Stimulated activated CD8-positive, alpha-beta memory T cell treated with anti-CD3 and anti-CD28 coated beads, Interleukin-12 subunit alpha, Interleukin-12 subunit beta, amount 100 ng/mL, for 24 hours (primary cell): ENCODE results near the gene MDFI.

Source experiments
- DNase-seq: peaks from one replicate; pipeline ENCODE4 v3.0.0-alpha.2; 2020; ENCODE audit errors: extremely low read depth

MDFI gene, protein sequence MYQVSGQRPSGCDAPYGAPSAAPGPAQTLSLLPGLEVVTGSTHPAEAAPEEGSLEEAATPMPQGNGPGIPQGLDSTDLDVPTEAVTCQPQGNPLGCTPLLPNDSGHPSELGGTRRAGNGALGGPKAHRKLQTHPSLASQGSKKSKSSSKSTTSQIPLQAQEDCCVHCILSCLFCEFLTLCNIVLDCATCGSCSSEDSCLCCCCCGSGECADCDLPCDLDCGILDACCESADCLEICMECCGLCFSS

DNA sequence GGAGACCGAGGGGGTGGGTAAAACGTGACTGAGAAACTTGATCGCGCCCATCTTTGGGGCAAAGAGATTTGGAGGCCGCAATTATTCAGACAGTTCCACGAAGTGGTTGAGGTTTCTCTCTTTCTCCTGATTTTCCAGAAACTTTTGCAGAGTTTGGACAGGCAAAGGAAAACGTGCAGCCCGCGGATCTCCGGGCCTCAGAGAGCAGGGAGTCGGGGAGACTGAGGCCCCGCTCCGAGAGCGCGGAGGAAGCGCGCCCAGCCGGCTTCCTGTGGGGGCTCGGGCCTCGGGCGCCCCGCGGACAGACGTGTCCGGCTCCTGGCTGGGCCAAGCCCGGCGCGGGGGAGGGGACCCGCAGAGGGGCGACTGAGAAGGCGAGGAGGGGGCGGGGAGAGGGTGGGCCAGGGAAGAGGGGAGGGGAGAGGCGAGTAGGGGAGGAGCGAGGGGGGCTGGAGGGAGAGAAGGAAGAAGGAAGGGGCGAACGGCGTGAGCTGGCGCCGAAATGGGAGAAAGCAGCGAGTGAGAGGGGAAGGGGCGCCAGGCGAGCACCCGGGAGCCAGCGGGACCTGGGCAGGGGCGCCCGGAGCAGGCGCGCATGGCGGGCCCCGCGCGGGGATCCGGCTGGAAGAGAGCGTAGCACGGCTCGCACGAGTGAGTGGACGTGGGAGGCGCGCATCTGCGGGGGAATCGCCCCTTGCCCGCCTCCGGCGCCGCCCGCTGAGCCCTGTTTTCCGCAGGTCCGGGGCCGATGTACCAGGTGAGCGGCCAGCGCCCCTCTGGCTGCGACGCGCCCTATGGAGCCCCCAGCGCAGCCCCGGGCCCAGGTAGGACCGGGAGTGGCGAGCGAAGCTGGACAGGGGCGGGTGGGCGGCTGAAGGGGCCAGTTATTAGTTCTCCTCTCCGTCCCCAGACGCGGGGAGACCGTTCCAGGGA is at the start of gene MDFI:
TSS of gene MDFI (plus strand) at position 467 of the 933 bp plus-strand sequence. CDS start at position 749, 282 bp downstream.
- no peak for DNase-seq

DNA sequence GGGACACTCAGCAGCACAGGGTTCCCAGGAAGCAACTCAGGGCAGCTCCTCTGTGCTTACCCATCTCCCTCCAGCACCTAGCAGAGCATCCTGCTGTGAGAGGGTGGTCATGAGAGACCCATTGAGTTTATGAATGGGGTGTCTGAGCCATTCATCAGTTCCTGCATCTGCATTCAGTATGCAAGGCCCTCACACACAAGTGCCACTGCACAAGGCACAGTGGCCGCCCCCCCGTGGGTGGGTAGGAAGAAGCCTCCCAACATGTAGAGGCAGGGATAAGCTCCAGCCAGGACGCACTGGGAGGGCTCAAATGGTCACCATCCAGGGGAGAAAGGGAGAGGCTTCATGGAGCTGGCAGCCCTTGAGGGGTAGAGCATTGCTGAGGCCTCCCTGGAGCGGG is 49.0 kb upstream of the MDFI start:
- no peak for DNase-seq

DNA sequence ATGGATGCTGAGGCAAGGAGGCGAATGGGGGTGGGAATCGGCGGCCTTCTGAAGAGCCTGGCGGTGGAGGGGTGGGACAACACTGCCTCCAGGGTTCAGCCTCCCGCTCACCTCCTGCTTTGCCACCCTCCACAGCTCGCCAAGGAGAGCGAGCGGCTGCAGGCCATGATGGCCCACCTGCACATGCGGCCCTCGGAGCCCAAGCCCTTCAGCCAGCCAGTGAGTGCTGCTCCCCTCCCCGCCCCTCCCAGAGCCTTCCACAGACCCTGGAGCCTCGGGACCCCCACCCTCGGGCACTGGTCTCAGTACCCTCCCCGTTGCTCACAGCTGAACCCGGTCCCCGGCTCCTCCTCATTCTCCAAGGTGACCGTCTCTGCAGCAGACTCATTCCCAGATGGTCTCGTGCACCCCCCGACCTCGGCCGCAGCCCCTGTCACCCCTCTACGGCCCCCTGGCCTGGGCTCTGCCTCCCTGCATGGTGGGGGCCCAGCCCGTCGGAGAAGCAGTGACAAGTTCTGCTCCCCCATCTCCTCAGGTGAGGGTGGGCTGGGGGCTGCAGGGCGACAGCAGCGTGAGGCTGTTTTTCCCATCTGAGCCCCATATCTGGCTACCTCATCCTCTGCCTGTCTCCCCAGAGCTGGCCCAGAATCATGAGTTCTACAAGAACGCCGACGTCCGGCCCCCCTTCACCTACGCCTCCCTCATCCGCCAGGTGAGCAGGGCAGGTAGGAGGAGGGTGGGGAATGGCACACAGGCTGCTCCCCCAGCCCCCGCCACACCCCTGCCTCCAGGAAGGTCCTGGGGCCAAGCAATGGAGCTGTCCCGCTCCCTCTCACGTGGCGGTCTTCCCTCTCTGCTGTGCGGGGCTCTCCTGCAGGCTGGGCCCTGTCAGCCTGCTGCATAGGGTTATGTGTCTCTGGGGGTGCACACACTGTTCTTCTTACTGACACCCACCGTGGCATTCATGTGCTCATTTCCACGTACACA is 48.3 kb upstream of the MDFI start:
- no peak for DNase-seq

DNA sequence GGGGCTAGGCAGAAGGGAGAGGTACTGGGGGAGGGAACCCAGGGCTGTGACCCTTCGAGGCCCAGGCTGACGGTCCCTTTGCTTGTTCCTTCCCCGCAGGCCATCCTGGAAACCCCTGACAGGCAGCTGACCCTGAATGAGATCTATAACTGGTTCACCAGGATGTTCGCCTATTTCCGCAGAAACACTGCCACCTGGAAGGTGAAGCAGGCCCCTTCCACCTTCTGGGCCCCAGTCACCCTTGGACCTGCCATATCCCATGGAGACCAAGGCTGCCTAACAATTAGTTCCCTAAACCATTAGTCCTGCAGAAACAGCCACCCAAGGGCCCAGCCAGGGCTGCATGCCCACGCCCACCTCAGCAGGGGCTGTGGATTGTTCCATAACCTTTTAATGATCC is 47.1 kb upstream of the MDFI start:
- DNase-seq: no peak

DNA sequence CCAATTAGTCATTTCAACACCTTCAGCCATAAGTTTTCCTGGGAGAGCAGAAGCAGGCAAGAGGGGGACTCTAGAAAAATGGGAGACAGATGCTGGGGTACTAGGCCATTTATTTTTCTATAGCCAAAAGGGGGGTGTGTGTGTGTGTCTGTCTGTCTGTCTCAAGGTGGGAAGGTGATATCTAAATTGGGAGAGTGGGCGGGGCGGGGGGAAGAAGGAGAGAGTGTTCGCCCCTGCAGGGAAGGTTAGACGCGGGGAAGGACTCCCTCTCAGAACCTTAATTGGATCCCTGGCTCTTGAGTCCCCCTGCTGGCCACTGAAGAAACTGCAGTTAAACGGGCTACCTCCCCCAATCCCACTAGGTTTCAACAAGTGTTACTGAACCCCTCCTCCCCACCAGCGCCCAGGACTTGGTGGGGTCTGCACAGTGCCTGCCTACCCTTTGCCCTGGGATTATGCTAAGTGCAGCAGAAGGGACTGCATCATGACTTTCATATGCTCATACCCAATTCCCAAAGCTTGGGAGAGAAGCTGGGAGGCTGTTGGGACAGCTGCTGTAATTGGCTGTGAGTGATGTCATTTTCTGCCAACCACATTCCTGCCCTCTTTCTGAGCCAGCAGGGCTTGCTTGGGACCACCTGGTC is 46.3 kb upstream of the MDFI start:
- peak; percentile 47 for DNase-seq

DNA sequence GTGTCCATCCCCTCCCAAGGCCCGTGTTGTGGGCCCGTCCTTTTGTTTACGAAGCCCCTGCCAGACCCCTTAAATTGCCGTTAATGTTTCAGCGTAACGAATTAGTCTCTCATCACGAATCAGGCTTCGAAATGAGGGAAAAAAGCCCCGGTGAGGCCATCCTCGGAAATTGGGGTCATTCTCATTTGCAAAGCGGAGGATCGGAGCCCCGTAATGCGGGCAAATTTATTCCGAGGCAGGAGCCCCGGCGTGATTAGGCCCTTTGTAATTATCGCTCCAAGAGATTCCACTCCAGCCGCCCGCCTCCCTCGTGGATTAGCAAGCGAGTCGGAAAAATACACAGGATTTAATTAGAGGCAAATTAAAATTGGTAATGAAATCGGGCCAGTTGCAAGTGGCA is 44.9 kb upstream of the MDFI start:
- DNase-seq: no peak

DNA sequence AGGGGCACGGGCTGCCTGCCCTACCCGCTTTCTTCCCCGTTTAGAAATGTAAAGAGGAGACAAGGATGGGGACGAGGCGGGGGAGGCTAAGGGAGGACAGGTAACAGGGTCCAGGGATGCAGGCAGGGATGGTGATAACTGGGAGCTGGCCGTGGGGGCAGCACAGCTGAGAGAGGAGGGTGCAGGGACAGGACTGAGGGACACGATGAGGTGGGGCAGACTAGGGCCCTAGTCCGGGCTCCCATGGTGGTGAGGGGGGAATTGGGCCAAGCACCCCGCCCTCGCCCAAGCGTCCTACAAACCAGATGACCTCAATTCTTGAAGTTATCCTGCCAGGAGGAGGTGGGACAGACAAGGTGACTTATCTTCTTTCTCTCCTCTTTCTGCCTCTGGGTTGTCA is 44.4 kb upstream of the MDFI start:
- DNase-seq: no peak

DNA sequence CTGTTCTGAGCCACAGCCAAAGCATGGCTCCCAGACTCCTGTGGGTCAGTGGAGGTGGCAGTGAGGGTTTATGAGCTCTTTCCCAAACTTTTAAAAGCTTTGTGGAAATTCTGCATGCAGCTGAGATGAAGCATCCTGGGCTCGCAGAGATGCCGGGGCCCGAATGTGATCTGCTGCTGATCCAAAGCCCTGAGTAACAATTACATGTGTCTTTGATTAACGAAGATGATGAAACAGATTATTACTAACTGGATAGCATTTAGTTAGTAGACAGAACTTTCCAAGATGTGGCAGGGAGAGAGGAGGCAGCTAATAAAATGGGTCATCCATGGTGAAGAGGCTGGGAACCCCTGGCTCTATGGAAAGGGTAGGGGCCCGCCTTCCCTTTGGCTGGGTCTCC is 43.9 kb upstream of the MDFI start:
- DNase-seq: no peak

DNA sequence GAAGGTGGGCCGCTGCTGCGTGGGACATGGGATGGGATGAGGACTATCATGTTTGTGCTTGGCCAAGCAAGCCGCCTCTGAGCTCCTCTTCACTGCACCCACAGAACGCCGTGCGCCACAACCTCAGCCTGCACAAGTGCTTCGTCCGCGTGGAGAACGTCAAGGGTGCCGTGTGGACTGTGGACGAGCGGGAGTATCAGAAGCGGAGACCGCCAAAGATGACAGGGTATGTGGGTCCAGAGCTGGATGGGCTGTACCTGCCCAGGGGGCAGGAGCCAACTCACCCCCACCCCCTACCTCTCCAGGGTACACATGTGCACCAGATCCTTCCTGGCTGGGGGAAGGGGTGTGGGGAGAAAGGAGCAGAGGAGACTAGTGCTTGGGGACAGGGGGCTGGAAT is 43.5 kb upstream of the MDFI start:
- no peak for DNase-seq

DNA sequence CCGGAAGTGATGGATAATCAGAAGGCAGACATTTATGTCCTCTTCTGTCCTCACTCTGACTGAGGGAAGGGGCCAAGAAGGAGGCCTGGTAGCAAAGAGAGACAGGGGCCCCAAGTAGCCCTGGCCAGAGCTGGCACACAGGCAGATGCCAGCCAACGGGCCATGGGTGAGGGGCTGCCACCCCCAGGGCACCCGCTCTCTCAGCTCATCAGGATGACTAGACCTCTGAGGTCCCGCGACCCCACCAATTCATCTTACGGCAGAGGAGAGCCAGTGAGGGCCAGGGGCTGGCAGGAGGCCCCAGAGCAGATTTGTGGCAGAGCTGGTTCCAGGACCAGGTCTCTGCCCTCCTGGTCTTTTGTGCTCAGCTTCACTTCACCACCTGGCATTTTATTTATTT is 43.1 kb upstream of the MDFI start:
- DNase-seq: no peak

DNA sequence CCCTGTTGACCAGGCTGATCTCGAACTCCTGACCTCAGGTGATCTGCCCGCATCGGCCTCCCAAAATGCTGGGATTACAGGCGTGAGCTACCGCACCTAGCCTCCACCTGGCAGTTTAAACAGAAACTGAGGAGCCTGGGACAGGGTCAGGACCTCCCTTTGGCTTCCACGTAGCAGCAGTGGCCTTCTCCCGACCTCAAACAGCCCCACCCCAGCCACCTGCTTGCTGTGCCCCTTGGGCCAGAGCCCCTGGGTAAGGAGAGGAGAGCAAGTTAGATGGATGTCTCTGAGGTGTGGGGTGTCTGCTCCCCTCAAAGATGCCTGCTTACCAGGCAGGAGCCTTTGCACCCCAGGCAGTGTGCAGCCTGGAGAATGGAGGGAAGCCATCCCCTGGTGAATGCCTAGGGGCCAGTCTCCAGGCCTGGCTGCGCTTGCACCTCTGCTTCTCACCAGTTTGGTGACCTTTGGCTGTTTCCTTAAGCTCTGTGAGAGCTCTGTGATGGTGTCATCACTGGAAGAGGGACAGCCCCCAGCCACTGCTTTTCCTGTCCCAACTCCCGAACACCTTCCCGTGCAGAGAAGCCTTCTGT is 42.1 kb upstream of the MDFI start:
- DNase-seq: no peak

DNA sequence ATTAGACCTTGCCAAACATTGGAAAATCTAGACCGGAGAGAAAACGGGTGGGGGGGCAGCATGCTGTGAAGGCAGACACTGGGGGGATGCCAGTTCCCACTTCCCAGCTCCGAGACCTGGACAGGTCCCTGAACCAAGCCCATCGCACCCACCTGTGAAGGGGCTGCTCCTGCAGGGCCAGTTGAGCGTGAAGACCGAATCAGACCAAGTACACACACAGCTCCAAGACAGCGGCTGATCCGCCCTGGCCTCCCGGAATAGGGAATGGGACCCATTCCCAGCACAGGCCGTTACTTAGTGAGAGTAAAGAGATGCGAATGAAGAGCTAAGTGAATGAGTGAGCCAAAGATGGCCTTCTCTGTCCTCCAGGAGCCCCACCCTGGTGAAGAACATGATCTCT is 41.5 kb upstream of the MDFI start:
- DNase-seq: no peak

DNA sequence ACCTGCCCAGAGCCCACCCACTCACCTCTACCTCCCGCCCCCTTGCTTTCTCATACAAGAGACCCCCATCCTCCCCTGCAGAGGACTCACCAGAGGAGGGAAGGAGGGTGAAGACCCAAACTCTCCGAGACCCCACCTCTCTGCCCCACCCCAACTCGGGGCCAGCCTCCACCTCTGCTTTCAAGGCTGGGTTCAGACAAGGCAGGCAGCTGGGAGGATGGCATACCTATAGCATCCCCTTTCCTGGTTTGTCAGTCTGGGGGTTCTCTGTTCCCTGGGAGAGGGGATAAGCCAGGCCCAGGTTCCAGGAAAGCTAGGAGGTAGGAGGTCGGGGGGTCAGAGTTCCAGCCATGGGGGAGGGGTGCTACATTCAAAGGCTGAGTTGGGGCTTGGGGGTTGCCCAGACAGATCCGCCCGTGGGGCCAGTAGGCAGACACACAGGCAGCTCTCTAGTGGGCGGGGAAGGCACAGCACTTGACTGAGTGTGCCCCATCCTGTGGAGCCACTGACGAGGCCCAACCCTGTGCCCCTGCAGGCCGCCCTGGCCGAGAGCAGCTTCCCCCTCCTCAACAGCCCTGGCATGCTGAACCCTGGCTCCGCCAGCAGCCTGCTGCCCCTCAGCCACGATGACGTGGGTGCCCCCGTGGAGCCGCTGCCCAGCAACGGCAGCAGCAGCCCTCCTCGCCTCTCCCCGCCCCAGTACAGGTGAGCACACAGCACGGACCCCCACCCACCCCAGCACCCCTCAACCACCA is 40.8 kb upstream of the MDFI start:
- no peak for DNase-seq

DNA sequence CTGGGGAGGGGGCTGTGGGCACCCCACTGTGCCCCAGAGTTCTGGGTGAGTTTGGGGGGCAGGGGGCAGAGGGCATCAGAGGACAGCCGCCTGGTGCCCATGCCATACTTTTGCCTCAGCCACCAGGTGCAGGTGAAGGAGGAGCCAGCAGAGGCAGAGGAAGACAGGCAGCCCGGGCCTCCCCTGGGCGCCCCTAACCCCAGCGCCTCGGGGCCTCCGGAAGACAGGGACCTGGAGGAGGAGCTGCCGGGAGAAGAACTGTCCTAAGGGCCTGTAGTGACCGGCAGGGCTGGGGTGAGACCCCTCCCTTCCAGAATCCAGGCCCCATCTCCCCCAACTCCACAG is 39.6 kb upstream of the MDFI start:
- no peak for DNase-seq

DNA sequence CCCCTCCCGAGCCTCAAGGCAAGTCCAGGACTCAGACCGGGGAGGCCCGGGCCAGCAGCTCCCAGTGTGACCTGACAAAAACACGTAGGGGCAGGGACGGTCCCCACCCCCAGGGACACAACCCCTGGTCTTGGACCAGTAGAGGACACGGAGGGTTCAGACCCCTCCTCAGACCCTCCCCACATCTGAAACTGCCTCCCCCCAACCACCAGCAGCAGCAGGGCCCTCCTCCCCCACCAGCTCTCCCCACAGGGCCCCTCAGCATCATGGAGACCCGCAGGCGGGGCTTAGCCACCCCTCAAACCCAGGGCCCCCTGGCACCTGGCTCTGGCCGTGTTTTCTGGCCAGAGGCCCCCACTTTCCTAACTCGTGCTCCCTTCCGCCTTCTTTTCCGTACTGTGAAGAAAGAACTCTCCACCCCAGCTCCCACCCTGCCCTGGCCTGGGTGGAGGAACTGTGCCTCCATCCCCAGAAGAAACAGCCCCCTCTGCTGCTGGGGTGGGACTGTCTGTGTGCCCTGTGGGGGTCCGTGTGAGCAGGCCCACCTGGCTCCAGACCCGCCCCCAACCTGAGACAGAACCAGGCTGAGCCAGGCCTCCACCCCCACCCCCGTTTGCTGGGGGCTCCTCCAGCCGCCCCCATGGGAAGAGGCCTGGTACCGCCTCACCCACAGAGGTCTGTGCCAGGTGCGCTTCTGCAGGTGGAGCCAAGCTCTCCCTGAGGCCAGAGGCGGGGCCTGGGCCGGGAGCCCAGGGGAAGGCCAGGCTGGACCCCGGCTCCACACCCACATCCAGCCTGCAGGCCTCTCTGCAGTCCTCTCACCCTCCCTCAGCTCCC is 39.0 kb upstream of the MDFI start:
- no peak for DNase-seq

DNA sequence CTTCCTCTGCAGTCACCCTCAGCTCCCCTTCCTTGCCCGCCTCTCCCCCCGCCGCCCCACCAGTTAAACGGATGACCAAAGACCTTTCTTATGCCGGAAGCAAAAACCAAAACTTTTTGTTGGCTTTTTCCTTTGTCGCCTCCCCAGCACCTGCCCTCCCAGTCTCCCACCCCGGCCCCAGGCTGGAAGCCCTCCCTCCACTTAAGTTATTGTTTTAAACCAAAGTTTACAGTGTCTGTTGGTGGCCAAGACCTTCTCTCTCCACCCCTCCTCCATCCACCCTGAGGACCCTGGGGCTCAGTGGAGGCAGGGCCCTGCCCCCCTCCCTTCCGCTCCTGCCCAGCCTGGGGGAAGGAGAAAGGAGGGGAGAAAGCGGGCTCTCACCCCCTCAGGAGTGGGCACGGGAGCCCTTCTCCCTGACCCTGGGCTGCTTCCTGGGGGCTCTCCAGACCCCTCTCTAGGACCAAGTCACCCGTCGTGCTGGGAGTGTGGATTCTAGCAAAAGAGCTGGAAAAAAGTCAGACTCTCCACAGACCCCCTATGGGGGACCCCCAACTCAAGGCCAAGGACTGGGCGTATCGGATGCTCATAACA is 38.3 kb upstream of the MDFI start:
- no peak for DNase-seq

DNA sequence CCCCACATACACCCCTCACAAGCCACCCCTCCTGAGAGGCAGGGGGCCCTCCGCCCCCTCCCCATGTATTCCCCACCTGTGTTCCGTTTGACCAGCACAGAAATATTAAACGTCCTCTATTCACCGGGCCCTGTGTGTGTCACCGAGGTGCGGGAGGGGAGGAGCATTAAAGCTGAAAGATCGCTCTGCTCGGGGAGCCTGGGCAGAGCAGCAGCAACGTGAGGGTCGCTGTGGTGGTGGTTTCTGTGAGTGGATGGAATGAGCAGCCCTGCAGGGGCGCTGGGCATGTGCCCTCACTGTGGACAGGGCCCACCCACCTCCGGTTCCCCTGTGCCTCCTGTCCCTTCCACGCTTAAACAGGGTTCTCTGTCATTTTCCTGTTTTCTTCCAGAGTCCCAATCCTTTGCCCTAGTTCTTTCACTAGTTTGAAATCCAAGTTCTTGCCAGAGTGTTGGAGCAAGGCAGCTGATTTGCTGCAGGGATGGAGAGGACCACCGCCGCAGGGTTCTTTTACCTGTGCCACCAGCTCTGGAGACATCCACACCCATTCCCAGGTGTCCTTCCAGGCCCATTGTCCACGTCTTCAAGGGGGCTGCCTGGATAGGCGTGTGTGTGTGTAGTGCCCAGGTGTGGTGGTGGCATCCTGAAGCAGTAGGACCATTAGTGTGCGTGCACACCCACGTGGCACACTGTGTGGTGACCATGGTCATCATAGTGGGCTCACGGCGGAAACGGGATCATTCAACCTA is 37.6 kb upstream of the MDFI start:
- no peak for DNase-seq

DNA sequence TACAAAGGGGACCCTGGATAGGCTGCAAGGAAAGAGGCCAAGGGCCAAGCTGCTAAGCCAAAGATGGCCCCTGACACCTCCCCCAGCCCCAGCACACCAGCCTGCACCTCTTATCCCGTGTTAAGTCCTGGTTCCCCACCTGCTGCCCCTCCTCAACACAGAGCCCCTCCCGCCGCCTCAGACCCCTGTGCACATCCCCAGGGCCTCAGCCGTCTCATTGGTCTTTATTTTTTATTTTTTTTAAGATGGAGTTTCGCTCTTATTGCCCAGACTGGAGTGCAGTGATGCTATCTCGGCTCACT is 37.1 kb upstream of the MDFI start:
- DNase-seq: no peak

DNA sequence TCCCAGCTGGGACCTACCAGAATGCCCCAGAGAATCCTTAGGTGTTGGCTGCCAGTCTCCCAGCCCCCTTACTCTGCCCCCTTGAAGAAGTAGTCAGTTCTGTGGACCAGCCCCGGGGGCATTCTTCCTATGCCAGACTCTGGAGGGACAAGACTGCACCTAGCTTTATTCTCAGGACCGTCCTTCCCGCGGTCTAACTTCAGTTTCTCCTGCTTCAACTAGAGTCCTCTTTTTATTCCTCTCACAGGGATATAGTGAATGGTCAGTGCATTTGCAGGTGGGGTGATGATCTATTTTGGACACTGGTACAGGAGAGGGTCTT is 35.9 kb upstream of the MDFI start:
- no peak for DNase-seq
